H1 (cell line): ENCODE measurements around the gene NMU. TPM values are rescaled to one million over a fixed set of nuclear protein-coding genes. Genes with fewer than 3 reads are reported as not detected.

Experiments
- CTCF ChIA-PET: fragments of 300-600 bp; sonication (Branson Sonifier 250); formaldehyde crosslinking; loops from one replicate; lab custom pipeline; 2021; ENCODE audit not compliant: partially characterized antibody; lab: Charles Lee
- POLR2A ChIA-PET: fragments of 300-600 bp; sonication (Branson Sonifier 250); formaldehyde crosslinking; loops from one replicate; lab custom pipeline; 2021; ENCODE audit warnings: inconsistent platforms; ENCODE audit not compliant: partially characterized antibody; lab: Charles Lee
- DNase-seq, 2 experiments: peaks; one replicate each; pipeline versions ENCODE4 v3.0.0 to v3.0.0-alpha.2; 2010 to 2022; ENCODE audit warnings: low spot score in 2 of 2, low read depth in 1 of 2, mixed read lengths in 1 of 2
- FAIRE-seq: peaks from 2 replicates; lab custom pipeline; 2011; peaks lifted over from hg19 to GRCh38; lab: Jason Lieb, UNC
- H2AFZ ChIP-seq: 2 replicates; pipeline ENCODE4 v1.8.1; 2012; ENCODE audit warnings: low read length, inconsistent platforms
- H2AK5ac ChIP-seq: 2 replicates; pipeline ENCODE4 v1.6.1; 2013; ENCODE audit warnings: low read depth, low read length
- H2BK120ac ChIP-seq: replicated peaks from 2 replicates; pipeline ENCODE3; 2013; ENCODE audit warnings: low read depth, low read length, inconsistent platforms
- H2BK12ac ChIP-seq: 2 replicates; pipeline ENCODE4 v1.6.1; 2013; ENCODE audit warnings: low read depth, low read length
- H2BK15ac ChIP-seq: 2 replicates; pipeline ENCODE4 v1.6.1; 2013; ENCODE audit warnings: low read length
- H2BK20ac ChIP-seq: 2 replicates; pipeline ENCODE4 v1.6.1; 2013; ENCODE audit warnings: low read length
- H2BK5ac ChIP-seq: 2 replicates; pipeline ENCODE4 v1.6.1; 2013; ENCODE audit warnings: low read depth, low read length
- H3K14ac ChIP-seq: 2 replicates; pipeline ENCODE4 v1.6.1; 2013; ENCODE audit warnings: inconsistent platforms; ENCODE audit not compliant: insufficient read length
- H3K18ac ChIP-seq: 2 replicates; pipeline ENCODE4 v1.6.1; 2013; ENCODE audit warnings: low read length; ENCODE audit errors: extremely low read depth
- H3K23ac ChIP-seq: 2 replicates; pipeline ENCODE4 v1.6.1; 2013; ENCODE audit warnings: inconsistent platforms; ENCODE audit not compliant: insufficient read length
- H3K23me2 ChIP-seq: 2 replicates; pipeline ENCODE4 v1.6.1; 2013; ENCODE audit warnings: low read depth, low read length
- H3K27ac ChIP-seq: 2 replicates; pipeline ENCODE4 v1.6.1; 2011; ENCODE audit warnings: low read depth, low read length, inconsistent platforms
- H3K27me3 ChIP-seq, 4 experiments: replicated peaks in 1 of 4; 1 replicate in 1 of 4; 2 replicates in 3 of 4; pipeline versions ENCODE4 v1.6.1 to v1.8.1; 2011 to 2013; ENCODE audit warnings: low read length in 3 of 4, mild to moderate bottlenecking in 3 of 4, inconsistent platforms in 2 of 4, mixed read lengths in 2 of 4, moderate library complexity in 1 of 4; ENCODE audit not compliant: control insufficient read depth in 3 of 4, insufficient read depth in 3 of 4; ENCODE audit errors: extremely low read depth in 1 of 4
- H3K36me3 ChIP-seq, 4 experiments: 2 replicates each; pipeline versions ENCODE4 v1.6.1 to v1.8.1; 2011 to 2013; ENCODE audit warnings: mild to moderate bottlenecking in 4 of 4, low read length in 3 of 4, moderate library complexity in 2 of 4, control low read depth in 1 of 4, inconsistent platforms in 1 of 4; ENCODE audit not compliant: insufficient read depth in 4 of 4, control insufficient read depth in 2 of 4
- H3K4ac ChIP-seq: replicated peaks from 2 replicates; pipeline ENCODE3; 2013; ENCODE audit warnings: low read length, low read depth, mixed read lengths, inconsistent platforms; ENCODE audit not compliant: insufficient read length
- H3K4me1 ChIP-seq, 4 experiments: replicated peaks in 1 of 4; 1 replicate in 1 of 4; 2 replicates in 3 of 4; pipeline versions ENCODE4 v1.6.1 to v1.8.1; 2011 to 2013; ENCODE audit warnings: low read length in 3 of 4, inconsistent platforms in 2 of 4, mixed read lengths in 1 of 4; ENCODE audit not compliant: insufficient read depth in 4 of 4, control insufficient read depth in 3 of 4
- H3K4me2 ChIP-seq, 2 experiments: 2 replicates each; pipeline versions ENCODE4 v1.6.1 to v1.8.1; 2011 to 2013; ENCODE audit warnings: low read depth in 2 of 2, low read length in 2 of 2, control low read depth in 1 of 2, inconsistent platforms in 1 of 2, mild to moderate bottlenecking in 1 of 2; ENCODE audit not compliant: insufficient read depth in 1 of 2
- H3K4me3 ChIP-seq, 4 experiments: fragments of 200-600, 300-600 bp in 1 of 4; sonication (generic), shearing (Covaris generic), sonication (Bioruptor Twin) in 1 of 4; 2 replicates each; pipeline versions ENCODE4 v1.5.1 to v1.8.1; 2011 to 2016; ENCODE audit warnings: low read length in 4 of 4, low read depth in 3 of 4, control low read depth in 2 of 4, inconsistent platforms in 2 of 4, mild to moderate bottlenecking in 2 of 4, mixed read lengths in 1 of 4, moderate library complexity in 1 of 4; ENCODE audit not compliant: insufficient read depth in 2 of 4; ENCODE audit errors: extremely low read depth in 1 of 4
- H3K56ac ChIP-seq: replicated peaks from 2 replicates; pipeline ENCODE3; 2013; ENCODE audit warnings: low read depth, mild to moderate bottlenecking, mixed read lengths, low read length, inconsistent platforms; ENCODE audit not compliant: insufficient read length
- H3K79me1 ChIP-seq: 2 replicates; pipeline ENCODE4 v1.6.1; 2013; ENCODE audit warnings: low read depth, low read length, control low read depth
- H3K79me2 ChIP-seq, 2 experiments: 2 replicates each; pipeline versions ENCODE4 v1.6.1 to v1.8.1; 2012 to 2013; ENCODE audit warnings: low read length in 2 of 2, mild to moderate bottlenecking in 2 of 2, inconsistent platforms in 1 of 2; ENCODE audit not compliant: insufficient read depth in 2 of 2, control insufficient read depth in 1 of 2
- H3K9ac ChIP-seq, 4 experiments: replicated peaks in 1 of 4; 1 replicate in 1 of 4; 2 replicates in 3 of 4; pipeline versions ENCODE4 v1.6.1 to v1.8.1; 2011 to 2013; ENCODE audit warnings: low read depth in 3 of 4, low read length in 3 of 4, control low read depth in 2 of 4, mild to moderate bottlenecking in 2 of 4, moderate library complexity in 2 of 4, inconsistent platforms in 1 of 4; ENCODE audit errors: extremely low read depth in 1 of 4
- H3K9me3 ChIP-seq, 2 experiments: 2 replicates each; pipeline versions ENCODE4 v1.6.1 to v1.8.1; 2012 to 2013; ENCODE audit warnings: mild to moderate bottlenecking in 2 of 2, moderate library complexity in 2 of 2, control low read depth in 1 of 2, inconsistent platforms in 1 of 2, low read depth in 1 of 2, low read length in 1 of 2, mixed read lengths in 1 of 2; ENCODE audit not compliant: insufficient read depth in 2 of 2
- H4K20me1 ChIP-seq, 2 experiments: replicated peaks in 1 of 2; 2 replicates each; pipeline versions ENCODE3 to v1.8.1; 2011 to 2013; ENCODE audit warnings: inconsistent platforms in 2 of 2, low read length in 2 of 2, mild to moderate bottlenecking in 1 of 2; ENCODE audit not compliant: insufficient read depth in 2 of 2, control insufficient read depth in 1 of 2
- H4K5ac ChIP-seq: 2 replicates; pipeline ENCODE4 v1.6.1; 2013; ENCODE audit warnings: low read length, low read depth, mixed read lengths, inconsistent platforms; ENCODE audit not compliant: insufficient read length
- H4K8ac ChIP-seq: 2 replicates; pipeline ENCODE4 v1.8.0; 2013; ENCODE audit warnings: mild to moderate bottlenecking, moderate library complexity, low read length, inconsistent platforms; ENCODE audit not compliant: insufficient read depth; ENCODE audit errors: extremely low read depth
- H4K91ac ChIP-seq: replicated peaks from 2 replicates; pipeline ENCODE3; 2013; ENCODE audit warnings: low read length, mixed read lengths, inconsistent platforms; ENCODE audit not compliant: insufficient read length
- BRCA1 ChIP-seq: IDR thresholded peaks from 2 replicates; pipeline ENCODE4 v1.6.1; 2012; ENCODE audit warnings: low read depth, low read length, improper control_type of control experiment
- CBX5 ChIP-seq: fragments of 300-800, 300-1000 bp; sonication (generic); IDR thresholded peaks from 2 replicates; pipeline ENCODE4 v1.7.1; 2016; ENCODE audit warnings: antibody characterized with exemption, low read length, low read depth
- CHD2 ChIP-seq: IDR thresholded peaks from 2 replicates; pipeline ENCODE4 v1.6.1; 2012; ENCODE audit warnings: low read length, improper control_type of control experiment
- EGR1 ChIP-seq: IDR thresholded peaks from 2 replicates; pipeline ENCODE4 v1.6.1; 2011; ENCODE audit warnings: low read depth, low read length, borderline replicate concordance
- GABPA ChIP-seq: IDR thresholded peaks from 2 replicates; pipeline ENCODE4 v1.6.1; 2011; ENCODE audit warnings: mild to moderate bottlenecking, low read length, moderate library complexity, borderline replicate concordance; ENCODE audit not compliant: insufficient read depth
- HDAC2 ChIP-seq, 2 experiments: fragments of 300-600 bp in 1 of 2; sonication (generic) in 1 of 2; IDR thresholded peaks; 2 replicates each; pipeline ENCODE4 v1.6.1; 2011 to 2012; ENCODE audit warnings: low read depth in 2 of 2, low read length in 2 of 2, mild to moderate bottlenecking in 2 of 2, moderate library complexity in 2 of 2, borderline replicate concordance in 1 of 2, inconsistent platforms in 1 of 2
- JUN ChIP-seq: IDR thresholded peaks from 2 replicates; pipeline ENCODE4 v1.6.1; 2011; ENCODE audit warnings: low read depth, mild to moderate bottlenecking, improper control_type of control experiment, low read length
- POLR2AphosphoS5 ChIP-seq: IDR thresholded peaks from 2 replicates; pipeline ENCODE4 v1.6.1; 2011; ENCODE audit warnings: low read depth, low read length
- RAD21 ChIP-seq, 2 experiments: IDR thresholded peaks in 1 of 2; conservative IDR thresholded peaks in 1 of 2; 2 replicates each; pipeline ENCODE4 v1.6.1; 2011; ENCODE audit warnings: low read depth in 2 of 2, low read length in 2 of 2, improper control_type of control experiment in 1 of 2, inconsistent platforms in 1 of 2, mild to moderate bottlenecking in 1 of 2, moderate library complexity in 1 of 2
- RFX5 ChIP-seq: IDR thresholded peaks from 2 replicates; pipeline ENCODE4 v1.6.1; 2011; ENCODE audit warnings: low read depth, low read length, improper control_type of control experiment, borderline replicate concordance
- SAP30 ChIP-seq: fragments of 300-600 bp; sonication (generic); IDR thresholded peaks from 2 replicates; pipeline ENCODE4 v1.7.1; 2012; ENCODE audit warnings: low read length, moderate library complexity, mild to moderate bottlenecking, inconsistent platforms; ENCODE audit not compliant: insufficient read depth, insufficient replicate concordance
- TEAD4 ChIP-seq: IDR thresholded peaks from 2 replicates; pipeline ENCODE4 v1.6.1; 2012; ENCODE audit warnings: low read depth, low read length, inconsistent platforms, mixed read lengths
- YY1 ChIP-seq: IDR thresholded peaks from 2 replicates; pipeline ENCODE4 v1.6.1; 2011; ENCODE audit warnings: low read depth, mild to moderate bottlenecking, low read length
- WGBS, 2 experiments: shearing (Covaris generic) in 1 of 2; methylation state at CpG; one replicate each; pipeline versions ENCODE4 v1.1.6 to v1.1.7; 2013 to 2015; ENCODE audit warnings: low lambda C conversion rate in 2 of 2, mixed read lengths in 2 of 2, inconsistent platforms in 1 of 2, low coverage in 1 of 2, missing lambda C conversion rate in 1 of 2; ENCODE audit not compliant: insufficient replicate concordance in 2 of 2, insufficient coverage in 1 of 2, insufficient read length in 1 of 2; ENCODE audit errors: extremely low coverage in 1 of 2, missing lambda C conversion rate in 1 of 2; 5-methylcytosine and 5-hydroxymethylcytosine counted together
- polyA plus RNA-seq, 7 experiments: library from polyadenylated mRNA; depleted of rRNA in 3 of 7; stranded (reverse) in 5 of 7; unstranded in 2 of 7; fragments of >200 nt in 5 of 7; fragments of 200-250 nt in 2 of 7; gene quantifications; 1 replicate in 5 of 7; 2 replicates in 1 of 7; 4 replicates in 1 of 7; pipeline versions ENCODE4 v1.2.1 to v1.2.3, GENCODE V29; 2011 to 2013; ENCODE audit warnings: missing spikeins in 2 of 7, mixed read lengths in 2 of 7
- total RNA-seq: library from RNA; stranded (reverse); fragmentation: NEBNext Ultra II Directional; extraction: Animal tissue kit (Norgen Biotek cat#: 25700); gene quantifications from 2 replicates; pipeline ENCODE4 v1.2.1, GENCODE V29; 2021

Gene NMU
- total and polyA plus RNA-seq, 2 of the 8 experiments (the other 6 are each of a cell fraction or from before 2014, with no cell fraction given) = 30.5 to 50.4 TPM

DNA sequence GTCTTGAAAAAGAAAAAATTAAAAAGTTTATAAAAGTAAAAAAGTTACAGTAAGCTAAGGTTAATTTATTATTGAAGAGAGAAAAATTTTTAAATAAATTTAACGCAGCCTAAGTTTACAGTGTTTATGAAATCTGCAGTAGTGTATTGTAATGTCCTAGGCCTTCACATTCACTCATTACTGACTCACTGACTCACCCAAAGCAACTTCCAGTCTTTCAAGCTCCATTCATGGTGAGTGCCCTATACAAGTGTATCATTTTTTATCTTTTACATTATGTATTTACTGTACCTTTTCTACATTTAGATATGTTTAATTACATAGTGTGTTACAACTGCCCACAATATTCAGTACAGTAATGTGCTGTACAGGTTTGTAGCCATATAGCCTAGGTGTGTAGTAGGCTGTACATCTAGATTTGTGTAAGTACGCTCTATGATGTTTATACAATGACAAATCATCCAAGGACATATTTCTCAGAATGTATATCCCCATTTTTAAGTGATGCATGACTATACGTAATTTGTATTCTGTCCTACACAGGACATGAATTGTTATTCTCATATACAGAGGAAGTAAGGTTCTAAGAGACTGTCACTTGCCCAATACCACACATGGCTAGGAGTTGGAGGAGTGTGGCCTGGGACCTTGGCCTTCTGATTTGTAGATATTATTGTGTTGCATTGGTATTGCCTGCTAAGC lies 24.6 kb downstream of the NMU start:
- Histone ChIP-seq H3K23me2 (no peaks in the 10 kb centered on the region), H2BK20ac (no peak overlapping the region), H4K91ac (no peak overlapping the region), H4K20me1 (no peaks in the 10 kb centered on the region), H3K36me3 (no peaks in the 10 kb centered on the region), H3K4me2 (no peak overlapping the region), H3K4me3 (no peak overlapping the region), H2BK12ac (no peak overlapping the region), H3K9me3 (no peaks in the 10 kb centered on the region), H2AFZ (no peak overlapping the region), H3K79me2 (no peaks in the 10 kb centered on the region), H2BK120ac (no peak overlapping the region), H3K27me3 (peaks cover 0 to 1% (median 0%) of the 10 kb centered on the region in 4 experiments; a peak in 1 of 7 replicates), H3K4me1 (peaks cover 0 to 3% (median 1%) of the 10 kb centered on the region in 4 experiments; a peak in 2 of 7 replicates), H3K14ac (no peak overlapping the region), H2BK5ac (no peak overlapping the region), H3K9ac (no peak overlapping the region), H4K5ac (no peak overlapping the region), H3K18ac (no peak overlapping the region), H3K23ac (no peak overlapping the region), H2AK5ac (no peak overlapping the region), H3K27ac (no peak overlapping the region), H2BK15ac (no peak overlapping the region), H3K4ac (no peak overlapping the region), H3K79me1 (no peaks in the 10 kb centered on the region), H3K56ac (no peak overlapping the region), H4K8ac (no peak overlapping the region)
- ChIA-PET CTCF (interaction anchor here (0.6 kb wide), 1 partner anchor 276 kb away, joined by 5 read pairs; no protein-coding TSS in a partner anchor), POLR2A (no interaction called here)
- DNase-seq (no peak), FAIRE-seq (no peak)
- 96% methylated on average over 3 of the region's 3 CpGs; no CpG with 5 or more reads in 1 of the 2 experiments for WGBS, 2 experiments
- TF ChIP-seq CHD2 (no peak), POLR2AphosphoS5 (no peak), RAD21 (IDR thresholded peaks at IDR 0.05 in 1 of 2, conservative IDR thresholded peaks at IDR 0.05 in 1 of 2; ENCODE audit: low read depth in 2 of 2, low read length in 2 of 2) (no peak), EGR1 (no peak), GABPA (no peak), SAP30 (no peak), TEAD4 (no peak), RFX5 (no peak), CBX5 (no peak), YY1 (no peak), BRCA1 (no peak), JUN (no peak), HDAC2 (IDR thresholded peaks at IDR 0.05; ENCODE audit: borderline replicate concordance in 1 of 2, low read depth in 2 of 2, low read length in 2 of 2) (no peak)
